22Rv1 (cell line): ENCODE measurements around the gene NAT8L.
"Not testable (repeated sequence)": the region's sequence is repeated elsewhere in the genome, so short reads cannot be mapped to it uniquely, and the experiment has no call there.

ENCODE experiments used
- H3K27ac ChIP-seq: fragments of 450-650 bp; 2 replicates; pipeline ENCODE4 v1.5.1; 2017
- CTCF ChIP-seq: fragments of 450-650 bp; IDR thresholded peaks from 2 replicates; pipeline ENCODE4 v1.5.1; 2017; ENCODE audit warnings: mild to moderate bottlenecking
- ZFX ChIP-seq: fragments of 450-650 bp; IDR thresholded peaks from 2 replicates; pipeline ENCODE4 v1.6.1; 2017; ENCODE audit warnings: antibody characterized with exemption, borderline replicate concordance

NAT8L gene

GRCh38 chr4:2059046-2059725, at the start of gene NAT8L:
TSS of gene NAT8L (plus strand) at chr4:2059327. CDS start at chr4:2059512, 185 bp downstream.
- H3K27ac ChIP-seq, result no peak within 1 kb of the TSS
- TF ChIP-seq CTCF (no peak), ZFX (no peak)

GRCh38 chr4:2009651-2010233, 49.4 kb upstream of the NAT8L start:
- no peak for TF ChIP-seq ZFX
- TF ChIP-seq CTCF, result peak; percentile 41
- peak overlapping the region; percentile 97 for H3K27ac ChIP-seq

GRCh38 chr4:2011583-2011982, 47.5 kb upstream of the NAT8L start:
- TF ChIP-seq CTCF (no peak), ZFX (no peak)
- H3K27ac ChIP-seq, result no peak overlapping the region

- TF ChIP-seq CTCF (no peak), ZFX (no peak)
- H3K27ac ChIP-seq, result no peak overlapping the region
Observed at GRCh38 chr4:2015008-2015407, 44.1 kb upstream of the NAT8L start.

GRCh38 chr4:2021358-2022018, 37.6 kb upstream of the NAT8L start:
- H3K27ac ChIP-seq, result not testable (repeated sequence)

GRCh38 chr4:2024683-2025082, 34.4 kb upstream of the NAT8L start:
- TF ChIP-seq ZFX, result no peak
- H3K27ac ChIP-seq, result no peak overlapping the region

- no peak overlapping the region for H3K27ac ChIP-seq
- no peak for TF ChIP-seq ZFX
- no peak for TF ChIP-seq CTCF
Observed at GRCh38 chr4:2025817-2026216, 33.3 kb upstream of the NAT8L start.

GRCh38 chr4:2027120-2027519, 32.0 kb upstream of the NAT8L start:
- not testable (repeated sequence) for H3K27ac ChIP-seq

- H3K27ac ChIP-seq, result not testable (repeated sequence)
Observed at GRCh38 chr4:2031161-2031560, 28.0 kb upstream of the NAT8L start.
